CD4-positive, CD25-positive, alpha-beta regulatory T cell (primary cell): ENCODE results near the gene MAPT. TPM values are rescaled to one million over a fixed set of nuclear protein-coding genes. Genes with fewer than 3 reads are reported as not detected.

Experiments used
- ATAC-seq, 2 donors: fragments of 150-1000 bp; cut with Tn5 transposase; one replicate each; pipeline ENCODE4 v1.10.0; 2021; ENCODE audit warnings: low read depth in 2 of 2, moderate number of reproducible peaks in 2 of 2, moderate library complexity in 1 of 2
- DNase-seq, 3 donors: peaks; one replicate each; pipeline versions ENCODE4 v3.0.0 to v3.0.0-alpha.2; 2012 to 2022; ENCODE audit warnings: mixed read lengths in 1 of 3
- H3K27ac ChIP-seq: one replicate; pipeline ENCODE4 v1.7.0; 2013; ENCODE audit warnings: mild to moderate bottlenecking, low read length; ENCODE audit not compliant: insufficient read depth, poor library complexity, severe bottlenecking
- H3K27me3 ChIP-seq: one replicate; pipeline ENCODE4 v1.7.0; 2013; ENCODE audit warnings: low read length; ENCODE audit not compliant: control insufficient read depth, insufficient read depth
- H3K36me3 ChIP-seq: one replicate; pipeline ENCODE4 v1.7.0; 2013; ENCODE audit warnings: mild to moderate bottlenecking, low read length, moderate library complexity; ENCODE audit not compliant: control insufficient read depth, insufficient read depth
- H3K4me1 ChIP-seq: 2 replicates; pipeline ENCODE4 v1.7.0; 2013; ENCODE audit warnings: mild to moderate bottlenecking, low read length; ENCODE audit not compliant: insufficient read depth, control insufficient read depth, poor library complexity, severe bottlenecking
- H3K4me3 ChIP-seq: one replicate; pipeline ENCODE4 v1.7.0; 2013; ENCODE audit warnings: low read depth, mild to moderate bottlenecking, low read length, moderate library complexity
- H3K9me3 ChIP-seq, 2 experiments: 1 replicate in 1 of 2; 2 replicates in 1 of 2; pipeline ENCODE4 v1.7.0; 2013; ENCODE audit warnings: low read length in 2 of 2, mild to moderate bottlenecking in 1 of 2, moderate library complexity in 1 of 2; ENCODE audit not compliant: control insufficient read depth in 2 of 2
- H3K27ac Mint-ChIP-seq, 3 donors: one replicate each; pipeline ENCODE4 v1.8.0; 2020 to 2022; ENCODE audit warnings: mild to moderate bottlenecking in 3 of 3, mixed read lengths in 3 of 3, moderate library complexity in 2 of 3
- H3K27me3 Mint-ChIP-seq: one replicate; pipeline ENCODE4 v1.8.0; 2022; ENCODE audit warnings: mild to moderate bottlenecking, mixed read lengths
- H3K36me3 Mint-ChIP-seq: one replicate; pipeline ENCODE4 v1.8.0; 2020; ENCODE audit warnings: mixed read lengths
- H3K4me1 Mint-ChIP-seq, 4 donors: one replicate each; pipeline ENCODE4 v1.8.0; 2020 to 2022; ENCODE audit warnings: mixed read lengths in 4 of 4, mild to moderate bottlenecking in 1 of 4
- H3K4me3 Mint-ChIP-seq, 4 donors: one replicate each; pipeline ENCODE4 v1.8.0; 2020 to 2022; ENCODE audit warnings: mild to moderate bottlenecking in 4 of 4, mixed read lengths in 4 of 4, moderate library complexity in 3 of 4
- H3K9me3 Mint-ChIP-seq, 7 donors: one replicate each; pipeline ENCODE4 v1.8.0; 2020 to 2022; ENCODE audit warnings: mixed read lengths in 7 of 7, mild to moderate bottlenecking in 3 of 7, moderate library complexity in 2 of 7
- polyA plus RNA-seq, 4 donors: library from polyadenylated mRNA; unstranded; fragments of 300-500 nt; fragmentation: Illumina TruSeq; gene quantifications; one replicate each; pipeline ENCODE4 v1.2.3, GENCODE V29; 2021
- total RNA-seq: library from RNA; stranded (reverse); gene quantifications from one replicate; pipeline ENCODE4 v1.2.3, GENCODE V29; 2022

The MAPT gene
- total and polyA plus RNA-seq, 5 donors from 2014 or later: 0.05 to 0.69 (median 0.16) TPM; not detected in 2

- no peaks in the 10 kb centered on the region for H3K9me3 Mint-ChIP-seq
- no peak overlapping the region for H3K27ac ChIP-seq
- H3K27me3 ChIP-seq: no peaks in the 10 kb centered on the region
- DNase-seq (no peak), ATAC-seq (no peak)
- peak overlapping the region in 2 of 3 donors; percentile 36 to 88 for H3K27ac Mint-ChIP-seq
- peaks cover 97% of the 10 kb centered on the region for H3K36me3 ChIP-seq
- no peaks in the 10 kb centered on the region for H3K27me3 Mint-ChIP-seq
- no peaks in the 10 kb centered on the region for H3K4me1 ChIP-seq
- peaks cover 5 to 20% (median 11%) of the 10 kb centered on the region in 4 donors for H3K4me1 Mint-ChIP-seq
- H3K9me3 ChIP-seq: no peaks in the 10 kb centered on the region
- H3K4me3 Mint-ChIP-seq: no peak overlapping the region
- H3K4me3 ChIP-seq: no peak overlapping the region
- H3K36me3 Mint-ChIP-seq: peaks cover 70% of the 10 kb centered on the region
Observed at GRCh38 chr17:46035112-46035818, 140.9 kb downstream of the MAPT start.

- Histone ChIP-seq H3K4me3 (no peak overlapping the region), H3K4me1 (no peaks in the 10 kb centered on the region), H3K27ac (no peak overlapping the region), H3K27me3 (no peaks in the 10 kb centered on the region), H3K36me3 (peaks cover 97% of the 10 kb centered on the region), H3K9me3 (no peaks in the 10 kb centered on the region)
- DNase-seq (no peak), ATAC-seq (no peak)
- Mint-ChIP-seq H3K36me3 (peaks cover 63% of the 10 kb centered on the region), H3K4me3 (no peak overlapping the region), H3K27me3 (no peaks in the 10 kb centered on the region), H3K9me3 (no peaks in the 10 kb centered on the region), H3K4me1 (peaks cover 4 to 25% (median 10%) of the 10 kb centered on the region in 4 donors), H3K27ac (no peak overlapping the region)
Observed at GRCh38 chr17:46036491-46036890, 142.1 kb downstream of the MAPT start.

GRCh38 chr17:46037722-46038255 is 143.4 kb downstream of the MAPT start:
- H3K27ac ChIP-seq: no peak overlapping the region
- no peak for ATAC-seq
- peaks cover 87% of the 10 kb centered on the region for H3K36me3 ChIP-seq
- no peaks in the 10 kb centered on the region for H3K9me3 ChIP-seq
- no peak overlapping the region for H3K4me3 Mint-ChIP-seq
- peaks cover 54% of the 10 kb centered on the region for H3K36me3 Mint-ChIP-seq
- H3K27ac Mint-ChIP-seq: peak overlapping the region; percentile 29 to 87 (median 78)
- H3K4me3 ChIP-seq: no peak overlapping the region
- no peaks in the 10 kb centered on the region for H3K27me3 ChIP-seq
- no peaks in the 10 kb centered on the region for H3K27me3 Mint-ChIP-seq
- DNase-seq: no peak
- H3K4me1 Mint-ChIP-seq: peaks cover 4 to 25% (median 10%) of the 10 kb centered on the region in 4 donors
- no peaks in the 10 kb centered on the region for H3K4me1 ChIP-seq
- H3K9me3 Mint-ChIP-seq: no peaks in the 10 kb centered on the region

DNA sequence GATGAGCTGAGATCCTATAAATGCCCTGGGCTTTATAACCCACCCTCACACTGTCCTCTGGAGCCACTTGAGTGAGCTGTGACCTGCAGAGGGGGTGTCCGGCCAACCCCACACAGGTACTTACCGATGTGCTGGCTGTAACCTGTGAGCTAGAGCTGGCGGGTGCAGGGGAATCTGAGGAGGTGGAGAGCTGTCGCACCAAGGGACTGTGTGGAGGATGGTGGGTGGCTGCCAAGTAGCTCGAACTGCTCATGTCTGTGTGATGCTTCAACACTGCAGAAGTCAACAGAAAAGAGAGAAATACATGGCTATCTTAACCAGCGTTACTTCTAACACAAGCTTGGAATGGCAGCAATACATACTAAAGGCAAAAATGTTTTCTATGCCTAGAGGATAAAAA is 144.1 kb downstream of the MAPT start:
- no peaks in the 10 kb centered on the region for H3K4me1 ChIP-seq
- ATAC-seq (no peak), DNase-seq (no peak)
- no peaks in the 10 kb centered on the region for H3K27me3 ChIP-seq
- peaks cover 4 to 25% (median 10%) of the 10 kb centered on the region in 4 donors for H3K4me1 Mint-ChIP-seq
- no peaks in the 10 kb centered on the region for H3K9me3 Mint-ChIP-seq
- no peak overlapping the region for H3K4me3 Mint-ChIP-seq
- H3K4me3 ChIP-seq: no peak overlapping the region
- H3K36me3 ChIP-seq: peaks cover 87% of the 10 kb centered on the region
- H3K9me3 ChIP-seq: no peaks in the 10 kb centered on the region
- H3K36me3 Mint-ChIP-seq: peaks cover 48% of the 10 kb centered on the region
- peak overlapping the region in 2 of 3 donors; percentile 29 to 78 for H3K27ac Mint-ChIP-seq
- H3K27ac ChIP-seq: no peak overlapping the region
- H3K27me3 Mint-ChIP-seq: no peaks in the 10 kb centered on the region

GRCh38 chr17:46038937-46039336 is 144.6 kb downstream of the MAPT start:
- Mint-ChIP-seq H3K27me3 (no peaks in the 10 kb centered on the region), H3K36me3 (peaks cover 49% of the 10 kb centered on the region), H3K27ac (peak overlapping the region in 2 of 3 donors; percentile 23 to 44)

DNA sequence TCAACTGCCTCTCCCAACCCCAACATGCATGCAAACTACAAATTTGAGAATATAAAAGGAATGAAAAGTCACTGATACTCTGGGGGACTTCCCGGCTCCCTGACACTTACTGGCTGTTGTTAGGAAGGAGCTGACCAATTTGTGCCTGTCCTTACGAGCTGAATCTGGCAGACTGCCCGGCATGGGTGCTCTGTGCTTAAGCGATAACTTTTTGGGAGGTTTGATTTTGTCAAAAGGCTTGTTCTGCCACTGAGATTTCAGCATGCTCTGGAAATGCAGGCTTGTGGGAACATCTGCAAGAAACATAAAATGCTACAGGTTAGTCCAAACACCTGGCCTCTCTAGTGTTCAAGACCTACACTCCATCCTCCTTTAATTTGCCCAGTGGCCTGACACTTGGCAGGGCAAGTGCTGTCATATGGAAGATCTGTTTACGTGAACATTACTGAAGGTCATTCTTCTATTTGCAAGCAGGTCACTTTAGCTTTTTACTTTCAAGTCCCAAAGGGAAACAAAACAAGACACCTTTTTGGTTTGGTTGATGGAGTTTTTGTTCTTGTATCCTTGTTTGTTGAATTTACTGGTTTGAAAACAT is 145.3 kb downstream of the MAPT start:
- Histone ChIP-seq H3K4me3 (no peak overlapping the region), H3K9me3 (no peaks in the 10 kb centered on the region), H3K36me3 (peaks cover 85% of the 10 kb centered on the region), H3K4me1 (no peaks in the 10 kb centered on the region), H3K27ac (no peak overlapping the region), H3K27me3 (no peaks in the 10 kb centered on the region)
- H3K27me3 Mint-ChIP-seq: no peaks in the 10 kb centered on the region
- H3K36me3 Mint-ChIP-seq: peaks cover 49% of the 10 kb centered on the region
- no peak for DNase-seq
- H3K9me3 Mint-ChIP-seq: no peaks in the 10 kb centered on the region
- no peak overlapping the region for H3K4me3 Mint-ChIP-seq
- H3K4me1 Mint-ChIP-seq: peaks cover 10 to 34% (median 18%) of the 10 kb centered on the region in 4 donors
- no peak for ATAC-seq
- peak overlapping the region; percentile 32 to 44 (median 36) for H3K27ac Mint-ChIP-seq

More at GRCh38 chr17:46038937-46039336, 144.6 kb downstream of the MAPT start:
- Histone ChIP-seq H3K4me3 (no peak overlapping the region), H3K36me3 (peaks cover 86% of the 10 kb centered on the region), H3K27me3 (no peaks in the 10 kb centered on the region), H3K4me1 (no peaks in the 10 kb centered on the region), H3K27ac (no peak overlapping the region), H3K9me3 (no peaks in the 10 kb centered on the region)
- Mint-ChIP-seq H3K4me3 (no peak overlapping the region), H3K4me1 (peaks cover 4 to 28% (median 12%) of the 10 kb centered on the region in 4 donors), H3K9me3 (no peaks in the 10 kb centered on the region)
- DNase-seq (no peak), ATAC-seq (no peak)

GRCh38 chr17:46042246-46042645 is 147.9 kb downstream of the MAPT start:
- ATAC-seq: no peak
- Mint-ChIP-seq H3K36me3 (peaks cover 47% of the 10 kb centered on the region), H3K4me1 (peaks cover 15 to 33% (median 24%) of the 10 kb centered on the region in 4 donors), H3K9me3 (no peaks in the 10 kb centered on the region), H3K4me3 (no peak overlapping the region), H3K27me3 (no peaks in the 10 kb centered on the region), H3K27ac (no peak overlapping the region)
- no peak for DNase-seq
- no peak overlapping the region for H3K27ac ChIP-seq
- H3K9me3 ChIP-seq: no peaks in the 10 kb centered on the region
- H3K36me3 ChIP-seq: peaks cover 79% of the 10 kb centered on the region
- no peak overlapping the region for H3K4me3 ChIP-seq
- no peaks in the 10 kb centered on the region for H3K4me1 ChIP-seq
- H3K27me3 ChIP-seq: no peaks in the 10 kb centered on the region
